ENCODE measurements around the gene APIP.

APIP gene

GRCh38 chr11:34833602-34834001 is 82.6 kb downstream of the APIP start:
- Histone ChIP-seq H3F3A (ENCODE audit: insufficient read depth, low read length) (no peaks in the 10 kb centered on the region), H3K4me3 (ENCODE audit: low read depth, low read length, poor library complexity, severe bottlenecking) (no peak overlapping the region), H3K4me1 (ENCODE audit: insufficient read depth, low read length, severe bottlenecking) (no peaks in the 10 kb centered on the region)

More at GRCh38 chr11:34833602-34834001, 82.6 kb downstream of the APIP start:
- Histone ChIP-seq H3K36me3 (ENCODE audit: insufficient read depth, low read length) (no peaks in the 10 kb centered on the region), H3K9me3 (ENCODE audit: low read length) (no peaks in the 10 kb centered on the region), H2AFZ (ENCODE audit: low read length) (no peak overlapping the region), H3K79me2 (ENCODE audit: insufficient read depth, low read length) (no peaks in the 10 kb centered on the region), H4K20me1 (ENCODE audit: insufficient read depth, low read length) (no peaks in the 10 kb centered on the region), H3K27me3 (ENCODE audit: insufficient read depth, low read length) (no peaks in the 10 kb centered on the region), H3K27ac (ENCODE audit: low read depth, low read length, poor library complexity, severe bottlenecking) (no peak overlapping the region), H3K4me2 (ENCODE audit: low read length) (no peak overlapping the region), H3K9me2 (ENCODE audit: low read depth, low read length) (no peaks in the 10 kb centered on the region), H3K9ac (ENCODE audit: low read length) (no peak overlapping the region)
- TF ChIP-seq CTCF (IDR thresholded peaks at IDR 0.05; ENCODE audit: low read length), result no peak
- no peak for TF ChIP-seq EZH2 (IDR thresholded peaks at IDR 0.05; ENCODE audit: borderline replicate concordance, low read length)
